HEK293 (cell line): ENCODE measurements around the gene TCF3.

Experiments used
- CTCF ChIP-seq: fragments of 450-650 bp; formaldehyde crosslinking; IDR thresholded peaks from 2 replicates; pipeline ENCODE4 v1.5.1; 2016; ENCODE audit warnings: missing biosample characterization, missing genetic modification characterization
- TRIM28 ChIP-seq: IDR thresholded peaks from 2 replicates; pipeline ENCODE4 v1.6.1; 2011; ENCODE audit warnings: low read length, control low read depth, borderline replicate concordance
- ZFP37 ChIP-seq: fragments of 450-650 bp; formaldehyde crosslinking; IDR thresholded peaks from 2 replicates; pipeline ENCODE4 v1.5.1; 2016; ENCODE audit warnings: missing biosample characterization, missing genetic modification characterization

GRCh38 chr19:1574354-1575136 is 77.9 kb downstream of the TCF3 start:
- TF ChIP-seq TRIM28 = no peak
- no peak for TF ChIP-seq CTCF
- TF ChIP-seq ZFP37 (tag by site-specific recombination) = no peak
